Suprapubic skin (tissue), 4 donors: Measurements from ENCODE around the gene PFKM. TPM values are rescaled to one million over a fixed set of nuclear protein-coding genes. Genes with fewer than 3 reads are reported as not detected.
"Not testable (repeated sequence)": the region's sequence is repeated elsewhere in the genome, so short reads cannot be mapped to it uniquely, and the experiment has no call there.

Source experiments
- DNase-seq, 2 donors: peaks; one replicate each; pipeline ENCODE4 v3.0.0-alpha.2; 2019; ENCODE audit warnings: low spot score in 2 of 2
- H3K27ac ChIP-seq: fragments of 200-600 bp; sonication (generic); one replicate; pipeline ENCODE4 v1.5.1; 2019
- H3K27me3 ChIP-seq: fragments of 200-600 bp; sonication (generic); one replicate; pipeline ENCODE4 v1.5.1; 2019
- H3K36me3 ChIP-seq: fragments of 200-600 bp; sonication (generic); one replicate; pipeline ENCODE4 v1.5.1; 2019
- H3K4me1 ChIP-seq: fragments of 200-600 bp; sonication (generic); one replicate; pipeline ENCODE4 v1.5.1; 2019
- H3K4me3 ChIP-seq: fragments of 200-600 bp; sonication (generic); one replicate; pipeline ENCODE4 v1.5.1; 2019; ENCODE audit warnings: mild to moderate bottlenecking
- H3K9me3 ChIP-seq: fragments of 200-600 bp; sonication (generic); one replicate; pipeline ENCODE4 v1.5.1; 2019
- CTCF ChIP-seq, 2 donors: fragments of 200-600 bp in 1 of 2; fragments of 450-650 bp in 1 of 2; sonication (generic) in 1 of 2; IDR thresholded peaks; one replicate each; pipeline ENCODE4 v1.5.1; 2016 to 2019; ENCODE audit warnings: antibody characterized with exemption in 2 of 2, mild to moderate bottlenecking in 1 of 2, moderate library complexity in 1 of 2
- EP300 ChIP-seq: sonication (generic); formaldehyde crosslinking; IDR thresholded peaks from one replicate; pipeline ENCODE4 v1.6.1; 2017; ENCODE audit warnings: antibody characterized with exemption
- POLR2A ChIP-seq, 2 donors: fragments of 450-650 bp; IDR thresholded peaks; one replicate each; pipeline ENCODE4 v1.6.1; 2017; ENCODE audit warnings: antibody characterized with exemption in 2 of 2, mild to moderate bottlenecking in 2 of 2, moderate library complexity in 2 of 2
- POLR2AphosphoS5 ChIP-seq, 3 donors: sonication (generic); formaldehyde crosslinking; IDR thresholded peaks; one replicate each; pipeline ENCODE4 v1.6.1; 2017; ENCODE audit warnings: antibody characterized with exemption in 3 of 3
- WGBS: methylation state at CpG from one replicate; pipeline ENCODE4 v1.1.5; 2018; 5-methylcytosine and 5-hydroxymethylcytosine counted together
- total RNA-seq, 4 donors: library from RNA; depleted of rRNA; stranded (reverse); fragments of >200 nt; gene quantifications; one replicate each; pipeline ENCODE4 v1.1.0, GENCODE V29; 2016

The PFKM gene
- total RNA-seq, 4 donors from 2014 or later, result 20.4 to 31.2 (median 27.7) TPM

GRCh38 chr12:48105321-48105866 lies 13.8 kb upstream of the PFKM start:
- H3K4me3 ChIP-seq, result peak overlapping the region; percentile 93
- no peaks in the 10 kb centered on the region for H3K9me3 ChIP-seq
- H3K4me1 ChIP-seq, result peaks cover 25% of the 10 kb centered on the region
- H3K27ac ChIP-seq, result peak overlapping the region; percentile 95
- under 1% methylated on average over 30 of the region's 30 CpGs for WGBS
- no peak for DNase-seq
- TF ChIP-seq POLR2A (IDR thresholded peaks at IDR 0.05) (no peak), POLR2AphosphoS5 (IDR thresholded peaks at IDR 0.05) (no peak), EP300 (no peak), CTCF (IDR thresholded peaks at IDR 0.05) (no peak)
- H3K36me3 ChIP-seq, result no peaks in the 10 kb centered on the region
- no peaks in the 10 kb centered on the region for H3K27me3 ChIP-seq

- WGBS, result under 1% methylated on average over 50 of the region's 53 CpGs
- peak; percentile 17 to 23 for TF ChIP-seq CTCF (IDR thresholded peaks at IDR 0.05)
- TF ChIP-seq EP300, result no peak
- peak in 2 of 3 donors; percentile 48 to 73 for TF ChIP-seq POLR2AphosphoS5 (IDR thresholded peaks at IDR 0.05)
- TF ChIP-seq POLR2A (IDR thresholded peaks at IDR 0.05), result no peak
- Histone ChIP-seq H3K9me3 (no peaks in the 10 kb centered on the region), H3K27ac (peak within 1 kb of the TSS; percentile 95), H3K36me3 (no peaks in the 10 kb centered on the region), H3K27me3 (no peaks in the 10 kb centered on the region), H3K4me3 (peak within 1 kb of the TSS; percentile 93), H3K4me1 (peaks cover 25% of the 10 kb centered on the region)
- DNase-seq, result peak; percentile 91 to 93
Observed at GRCh38 chr12:48105867-48106680, 13.1 kb upstream of the PFKM start, which contains the start of gene SENP1. SENP1 (minus strand) TSS chr12:48106079; CDS start chr12:48101472, 4,607 bp downstream.

DNA sequence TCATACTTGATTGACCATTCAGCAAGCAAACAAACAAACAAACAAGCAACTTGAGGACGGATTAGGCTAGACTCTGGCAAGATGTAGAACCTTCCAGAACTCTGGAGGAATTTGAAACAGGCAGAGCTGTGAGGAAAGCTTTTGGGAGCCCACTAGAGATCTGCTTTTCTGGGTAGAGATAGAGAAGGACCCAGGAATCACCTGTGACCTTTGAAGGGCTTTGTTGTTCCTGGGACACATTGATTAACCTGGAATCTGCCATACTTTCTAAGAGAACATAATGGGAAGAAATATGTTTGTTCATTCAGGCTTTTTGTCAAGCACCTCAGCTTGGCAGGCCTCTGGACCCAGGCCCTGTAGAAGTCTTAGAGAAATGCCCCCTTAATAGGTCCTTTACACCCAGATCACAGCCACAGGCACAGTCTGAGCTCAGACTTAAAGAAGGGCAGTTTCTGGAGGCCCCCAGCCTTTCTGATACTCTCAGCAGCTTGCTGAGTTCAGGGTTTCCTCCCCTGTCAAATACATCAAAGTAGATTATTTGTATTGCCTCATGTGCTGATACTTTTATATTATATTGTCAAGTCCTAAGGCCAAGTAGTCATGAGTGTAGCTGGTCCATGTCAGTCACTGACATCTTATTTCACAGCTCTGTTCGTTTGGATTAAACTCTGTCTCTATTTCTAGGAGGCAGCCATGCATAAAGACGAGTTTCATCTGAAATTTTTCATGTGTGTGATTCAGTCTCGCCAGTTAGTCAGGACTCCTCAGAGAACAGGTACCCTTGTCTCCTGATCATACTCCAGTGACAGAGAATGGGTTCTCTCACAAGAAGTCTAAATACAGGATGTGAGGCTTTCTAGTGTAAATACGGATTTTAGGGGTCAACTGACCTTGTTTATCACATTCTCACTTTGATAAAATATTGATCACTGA lies 12.2 kb upstream of the PFKM start:
- H3K9me3 ChIP-seq, result no peaks in the 10 kb centered on the region
- no peak for TF ChIP-seq POLR2A (IDR thresholded peaks at IDR 0.05)
- TF ChIP-seq POLR2AphosphoS5 (IDR thresholded peaks at IDR 0.05), result no peak
- TF ChIP-seq EP300, result no peak
- no peak for TF ChIP-seq CTCF (IDR thresholded peaks at IDR 0.05)
- H3K27me3 ChIP-seq, result no peaks in the 10 kb centered on the region
- H3K4me3 ChIP-seq, result peak overlapping the region; percentile 93
- H3K4me1 ChIP-seq, result peaks cover 25% of the 10 kb centered on the region
- no peaks in the 10 kb centered on the region for H3K36me3 ChIP-seq
- peak overlapping the region; percentile 95 for H3K27ac ChIP-seq
- no peak for DNase-seq
- WGBS, result 72% methylated on average over 5 of the region's 5 CpGs

DNA sequence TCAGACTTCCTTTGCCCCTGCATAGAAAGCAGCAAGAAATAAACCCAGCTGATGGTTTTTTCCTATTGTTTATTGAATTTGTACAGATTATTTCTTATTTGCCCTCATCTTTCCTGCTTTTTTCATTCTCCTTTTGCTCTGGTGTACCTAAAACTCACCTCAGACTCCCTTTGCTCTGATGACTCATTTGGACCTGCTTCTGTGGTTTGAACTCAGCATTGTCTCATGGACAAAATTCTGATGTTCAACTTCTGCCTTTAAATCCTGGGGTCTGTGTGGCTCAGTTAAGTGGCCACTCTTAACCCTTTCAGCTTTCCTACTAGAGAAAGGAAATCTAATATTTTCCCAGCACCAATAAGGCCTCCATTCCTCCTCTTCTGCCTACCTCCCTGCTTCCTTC lies 9.7 kb upstream of the PFKM start:
- no peak overlapping the region for H3K27ac ChIP-seq
- TF ChIP-seq POLR2AphosphoS5 (IDR thresholded peaks at IDR 0.05), result no peak

DNA sequence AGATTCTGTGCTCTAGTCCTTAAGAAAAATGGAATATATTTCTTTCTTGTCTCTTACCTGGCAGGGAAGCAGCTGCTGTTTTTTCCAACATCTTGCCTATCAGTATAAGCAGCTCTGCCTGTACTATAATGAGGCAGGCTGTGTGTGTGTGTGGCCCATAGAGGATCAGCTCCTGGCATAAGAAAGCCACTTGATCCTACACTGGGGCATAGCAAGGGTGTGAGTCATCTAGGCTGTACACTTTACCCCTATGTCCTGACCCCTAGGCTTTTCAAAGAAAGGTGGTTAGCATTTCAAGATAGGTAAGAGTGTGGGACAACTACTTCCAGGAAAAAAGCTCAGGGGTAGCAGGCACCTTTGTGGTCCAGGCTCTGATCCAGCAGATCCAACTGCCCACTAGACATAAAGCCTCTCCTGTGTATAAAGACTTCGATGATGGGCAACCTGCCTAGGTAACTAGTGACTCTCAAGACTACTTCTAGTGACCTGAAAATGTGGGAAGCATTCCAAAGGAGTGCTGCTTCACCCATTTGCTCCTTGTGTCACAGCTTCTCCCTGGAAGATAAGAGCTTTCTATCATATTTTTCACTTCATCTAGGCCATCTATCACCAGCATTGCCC lies 8.4 kb upstream of the PFKM start:
- no CpG with 5 or more reads among the region's 1 CpG for WGBS
- no peak for DNase-seq
- no peak overlapping the region for H3K4me3 ChIP-seq
- no peak overlapping the region for H3K27ac ChIP-seq
- H3K9me3 ChIP-seq, result no peaks in the 10 kb centered on the region
- peaks cover 9% of the 10 kb centered on the region for H3K4me1 ChIP-seq
- H3K27me3 ChIP-seq, result peaks cover 11% of the 10 kb centered on the region
- H3K36me3 ChIP-seq, result no peaks in the 10 kb centered on the region
- TF ChIP-seq POLR2A (IDR thresholded peaks at IDR 0.05) (no peak), EP300 (no peak), CTCF (IDR thresholded peaks at IDR 0.05) (no peak), POLR2AphosphoS5 (IDR thresholded peaks at IDR 0.05) (no peak)

More for the DNA sequence above, 9.7 kb upstream of the PFKM start:
- DNase-seq, result no peak
- Histone ChIP-seq H3K4me1 (peaks cover 18% of the 10 kb centered on the region), H3K9me3 (no peaks in the 10 kb centered on the region), H3K27me3 (peaks cover 8% of the 10 kb centered on the region), H3K36me3 (no peaks in the 10 kb centered on the region), H3K4me3 (no peak overlapping the region)

- WGBS, result 96% methylated on average over 5 of the region's 5 CpGs
- H3K27ac ChIP-seq, H3K4me1 ChIP-seq, H3K36me3 ChIP-seq, H3K9me3 ChIP-seq, H3K4me3 ChIP-seq, DNase-seq: not testable (repeated sequence)
- H3K27me3 ChIP-seq, result peaks cover 11% of the 10 kb centered on the region
Observed at GRCh38 chr12:48111312-48111693, 7.9 kb upstream of the PFKM start.
